Gastrocnemius medialis (tissue), 4 donors: Measurements from ENCODE around the gene TMEM209. TPM values are rescaled to one million over a fixed set of nuclear protein-coding genes. Genes with fewer than 3 reads are reported as not detected.

Source experiments
- total RNA-seq, 4 donors: library from RNA; depleted of rRNA; stranded (reverse); fragments of >200 nt; gene quantifications; one replicate each; pipeline versions ENCODE4 v1.1.0 to v1.2.3, GENCODE V29; 2016

The TMEM209 gene
- total RNA-seq, 4 donors from 2014 or later: 5.4 to 14.0 (median 9.9) TPM

Other genes with a start within 250 kb of the TMEM209 start
- 10 to 100 TPM; 27.0 to 32.8 (median 28.4) TPM for gene ZC3HC1, start 154.0 kb downstream of the TMEM209 start, total RNA-seq
- 10 to 100 TPM; 27.6 to 46.0 (median 34.5) TPM for gene KLHDC10, start 134.9 kb downstream of the TMEM209 start, total RNA-seq
- not detected for gene SSMEM1, start 2.5 kb upstream of the TMEM209 start, total RNA-seq
- not detected for gene CPA2, start 61.5 kb upstream of the TMEM209 start, total RNA-seq
- not detected for gene CPA4, start 87.8 kb upstream of the TMEM209 start, total RNA-seq
- gene CPA5, start 139.4 kb upstream of the TMEM209 start, total RNA-seq: not detected
- gene CPA1, start 175.1 kb upstream of the TMEM209 start, total RNA-seq: not detected
- gene CEP41, start 235.6 kb upstream of the TMEM209 start, total RNA-seq: 1 to 10 TPM; 1.8 to 6.2 (median 1.9) TPM